HepG2 (cell line): ENCODE results near the gene MFSD6. TPM values are rescaled to one million over a fixed set of nuclear protein-coding genes. Genes with fewer than 3 reads are reported as not detected.

Experiments
- ATAC-seq: fragments of 200-7000 bp; cut with Tn5 transposase; 3 replicates; pipeline ENCODE4 v1.9.1; 2020; ENCODE audit warnings: mild to moderate bottlenecking, moderate library complexity
- BruUV-seq: library from RNA; stranded (reverse); fragments of 400-500 nt; replicated peaks from 2 replicates; lab custom pipeline; 2021; lab: Mats Ljungman, UMichigan
- CTCF ChIA-PET: fragments of 300-600 bp; formaldehyde crosslinking; extraction: SDS; loops from one replicate; lab custom pipeline; 2021; ENCODE audit warnings: low total read pairs, inconsistent platforms, low intra/inter-chr PET ratio; lab: Yijun Ruan, JAX
- POLR2A ChIA-PET: fragments of 350-600 bp; sonication (Branson Sonifier 250); formaldehyde crosslinking; loops from one replicate; lab custom pipeline; 2020; ENCODE audit warnings: antibody characterized with exemption, inconsistent platforms; lab: Yijun Ruan, JAX
- DNase-seq: peaks from one replicate; pipeline ENCODE4 v3.0.0-alpha.2; 2015; ENCODE audit warnings: low spot score
- FAIRE-seq: peaks from 3 replicates; lab custom pipeline; 2011; peaks lifted over from hg19 to GRCh38; lab: Jason Lieb, UNC
- H2AFZ ChIP-seq: one replicate; pipeline ENCODE4 v1.6.1; 2011; ENCODE audit warnings: low read length, inconsistent platforms
- H3K27ac ChIP-seq: fragments of 300-600 bp; 3 replicates; pipeline ENCODE4 v1.8.0; 2011; ENCODE audit warnings: mixed run types, mild to moderate bottlenecking, mixed read lengths, low read length, inconsistent platforms; ENCODE audit not compliant: insufficient read depth; ENCODE audit errors: extremely low read length
- H3K27me3 ChIP-seq, 2 experiments: fragments of 200-600 bp in 1 of 2; 2 replicates in 1 of 2; 3 replicates in 1 of 2; pipeline versions ENCODE4 v1.6.0 to v1.8.0; 2011; ENCODE audit warnings: low read length in 2 of 2, mild to moderate bottlenecking in 2 of 2, moderate library complexity in 2 of 2, inconsistent platforms in 1 of 2; ENCODE audit not compliant: insufficient read depth in 2 of 2, control insufficient read depth in 1 of 2
- H3K36me3 ChIP-seq, 2 experiments: fragments of 200-600 bp in 1 of 2; replicated peaks in 1 of 2; 2 replicates in 1 of 2; 3 replicates in 1 of 2; pipeline versions ENCODE4 v1.5.1 to v1.8.0; 2011; ENCODE audit warnings: low read length in 2 of 2, inconsistent platforms in 1 of 2; ENCODE audit not compliant: insufficient read depth in 2 of 2, control insufficient read depth in 1 of 2
- H3K4me1 ChIP-seq: 2 replicates; pipeline ENCODE4 v1.5.1; 2012; ENCODE audit warnings: low read length, inconsistent platforms; ENCODE audit not compliant: insufficient read depth
- H3K4me2 ChIP-seq: 2 replicates; pipeline ENCODE4 v1.6.0; 2011; ENCODE audit warnings: low read depth, low read length, inconsistent platforms
- H3K4me3 ChIP-seq, 3 experiments: fragments of 200-600 bp in 1 of 3; sonication (generic), shearing (Covaris generic) in 1 of 3; replicated peaks in 1 of 3; 2 replicates each; pipeline ENCODE4 v1.5.1; 2011 to 2016; ENCODE audit warnings: low read length in 3 of 3, inconsistent platforms in 2 of 3, low read depth in 2 of 3, mild to moderate bottlenecking in 2 of 3, control low read depth in 1 of 3, mixed read lengths in 1 of 3; ENCODE audit not compliant: insufficient read depth in 1 of 3
- H3K79me2 ChIP-seq: one replicate; pipeline ENCODE4 v1.6.1; 2011; ENCODE audit warnings: low read length, inconsistent platforms; ENCODE audit not compliant: insufficient read depth
- H3K9ac ChIP-seq: 2 replicates; pipeline ENCODE4 v1.6.0; 2011; ENCODE audit warnings: mild to moderate bottlenecking, low read depth, low read length, inconsistent platforms; ENCODE audit not compliant: insufficient read depth
- H3K9me3 ChIP-seq: 2 replicates; pipeline ENCODE4 v1.5.1; 2012; ENCODE audit warnings: mild to moderate bottlenecking, low read length
- H4K20me1 ChIP-seq: 2 replicates; pipeline ENCODE4 v1.6.0; 2011; ENCODE audit warnings: inconsistent platforms, mild to moderate bottlenecking, low read length, moderate library complexity; ENCODE audit not compliant: insufficient read depth
- POGZ ChIP-seq: sonication (generic); formaldehyde crosslinking; IDR thresholded peaks from 2 replicates; pipeline ENCODE4 v1.4.0; 2020; ENCODE audit warnings: mild to moderate bottlenecking, missing genetic modification reagents
- RFX1 ChIP-seq: fragments of 450-650 bp; IDR thresholded peaks from 2 replicates; pipeline ENCODE4 v1.6.1; 2017
- SP5 ChIP-seq: IDR thresholded peaks from 2 replicates; pipeline ENCODE4 v1.6.1; 2016; ENCODE audit warnings: low read depth, borderline replicate concordance
- ZNF180 ChIP-seq: sonication (generic); formaldehyde crosslinking; IDR thresholded peaks from 2 replicates; pipeline ENCODE4 v1.4.0; 2020; ENCODE audit warnings: low read depth, missing genetic modification reagents, borderline replicate concordance
- ZNF512B ChIP-seq: sonication (generic); formaldehyde crosslinking; IDR thresholded peaks from 2 replicates; pipeline ENCODE4 v1.5.1; 2020; ENCODE audit warnings: missing genetic modification reagents, mild to moderate bottlenecking, borderline replicate concordance
- ZNF547 ChIP-seq: sonication (generic); formaldehyde crosslinking; IDR thresholded peaks from 2 replicates; pipeline ENCODE4 v1.5.1; 2020; ENCODE audit warnings: mild to moderate bottlenecking, missing genetic modification reagents
- ZNF614 ChIP-seq: IDR thresholded peaks from 2 replicates; pipeline ENCODE4 v1.6.1; 2018; ENCODE audit warnings: missing biosample characterization, missing genetic modification reagents, inconsistent platforms, borderline replicate concordance
- WGBS: methylation state at CpG from one replicate; pipeline ENCODE4 v1.1.6; 2017; ENCODE audit warnings: low lambda C conversion rate; 5-methylcytosine and 5-hydroxymethylcytosine counted together
- in situ Hi-C: cut with HindIII; loops from 2 replicates; pipeline ENCODE4 v1.10.0; 2017; ENCODE audit warnings: low pct_unique_long_range_greater_than_20kb; ENCODE audit not compliant: extremely low pct_ligation_motif_present
- intact Hi-C: fragments of 100-400 bp; cut with micrococcal nuclease; formaldehyde crosslinking; loops from one replicate; pipeline ENCODE4 v1.10.0; 2022; ENCODE audit not compliant: unreplicated experiment
- polyA plus RNA-seq, 8 experiments: library from polyadenylated mRNA; depleted of rRNA in 3 of 8; stranded (reverse) in 7 of 8; unstranded in 1 of 8; fragments of >200 nt; fragmentation: Illumina TruSeq in 4 of 8; extraction: Trizol in 4 of 8; gene quantifications; 2 replicates each; pipeline versions ENCODE4 v1.2.1 to v1.2.3, GENCODE V29; 2011 to 2016; ENCODE audit warnings: low read depth in 4 of 8, missing spikeins in 1 of 8, mixed read lengths in 1 of 8; ENCODE audit not compliant: insufficient read depth in 1 of 8
- total RNA-seq, 5 experiments: library from RNA; depleted of rRNA; stranded (reverse); fragments of >200 nt; fragmentation: Illumina TruSeq; extraction: Trizol; gene quantifications; 2 replicates each; pipeline ENCODE4 v1.2.3, GENCODE V29; 2016; ENCODE audit warnings: low read depth in 1 of 5
- TF ChIP-seq, protein P1 (sequence below): sonication (generic); formaldehyde crosslinking; IDR thresholded peaks from 2 replicates; pipeline ENCODE4 v1.4.0; 2020; ENCODE audit warnings: missing genetic modification reagents, borderline replicate concordance

The MFSD6 gene
- total and polyA plus RNA-seq, 2 of the 13 experiments (the other 11 are each of a cell fraction or from before 2014, with no cell fraction given), result 0.92 to 1.4 TPM

DNA sequence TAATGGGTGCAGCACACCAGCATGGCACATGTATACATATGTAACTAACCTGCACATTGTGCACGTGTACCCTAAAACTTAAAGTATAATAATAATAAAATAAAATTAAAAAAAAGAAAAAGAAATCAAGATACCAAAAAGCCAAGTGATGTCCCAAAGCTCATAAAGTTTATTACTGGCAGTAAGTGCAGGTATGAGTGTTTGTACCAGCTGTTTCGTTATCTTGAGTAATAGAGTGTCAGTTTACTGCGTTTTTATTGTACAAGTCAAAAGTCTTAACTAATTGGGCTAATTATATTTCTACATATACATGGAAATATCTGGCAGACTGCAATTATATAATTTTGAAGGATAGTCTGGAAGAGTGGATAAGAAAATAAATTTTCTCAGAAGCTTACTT lies 41.8 kb downstream of the MFSD6 start:
- FAIRE-seq, result no peak
- TF ChIP-seq ZNF180 (CRISPR knock-in tag) (no peak), ZNF547 (CRISPR knock-in tag) (no peak)
- TF ChIP-seq, all 625 proteins: peak for 0
- in situ Hi-C loops (no loop called here), intact Hi-C loops (no loop called here)
- H3K9ac ChIP-seq, result no peak overlapping the region
- DNase-seq, result no peak
- 77% methylated on average over 3 of the region's 3 CpGs for WGBS
- H3K79me2 ChIP-seq, result no peaks in the 10 kb centered on the region
- H3K4me3 ChIP-seq, result no peak overlapping the region
- POLR2A ChIA-PET, result no interaction called here
- H3K27me3 ChIP-seq, result no peaks in the 10 kb centered on the region
- no peaks in the 10 kb centered on the region for H3K36me3 ChIP-seq
- CTCF ChIA-PET, result no interaction called here
- no peak overlapping the region for H2AFZ ChIP-seq
- no peaks in the 10 kb centered on the region for H4K20me1 ChIP-seq
- BruUV-seq, result no TSS peak
- ATAC-seq, result no peak
- no peaks in the 10 kb centered on the region for H3K4me1 ChIP-seq
- H3K27ac ChIP-seq, result no peak overlapping the region
- H3K9me3 ChIP-seq, result no peaks in the 10 kb centered on the region
- no peak overlapping the region for H3K4me2 ChIP-seq

DNA sequence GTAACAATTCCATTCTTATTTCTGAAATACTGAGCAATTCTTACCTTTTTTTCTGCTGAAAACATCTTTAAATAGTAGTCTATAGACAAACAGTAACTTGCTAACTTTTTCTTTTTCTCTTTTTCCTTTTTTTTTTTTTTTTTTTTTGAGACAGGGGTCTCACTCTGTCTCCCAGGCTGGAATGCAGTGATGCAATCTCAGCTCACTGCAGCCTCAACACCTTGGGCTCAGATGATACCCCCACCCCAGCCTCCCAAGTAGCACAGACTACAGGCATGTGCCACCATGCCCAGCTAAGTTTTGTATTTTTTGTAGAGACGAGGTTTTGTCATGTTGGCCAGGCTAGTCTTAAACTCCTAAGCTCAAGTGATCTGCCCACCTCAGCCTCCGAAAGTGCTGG lies 42.2 kb downstream of the MFSD6 start:
- Histone ChIP-seq H3K79me2 (no peaks in the 10 kb centered on the region), H3K27me3 (no peaks in the 10 kb centered on the region), H3K4me1 (no peaks in the 10 kb centered on the region), H3K9me3 (no peaks in the 10 kb centered on the region), H3K4me3 (no peak overlapping the region), H3K36me3 (no peaks in the 10 kb centered on the region), H4K20me1 (no peaks in the 10 kb centered on the region), H3K4me2 (no peak overlapping the region), H2AFZ (no peak overlapping the region), H3K9ac (no peak overlapping the region), H3K27ac (no peak overlapping the region)
- 72% methylated on average over 2 of the region's 2 CpGs for WGBS
- intact Hi-C loops, result no loop called here
- TF ChIP-seq RFX1, result no peak
- no peak for TF ChIP-seq POGZ (CRISPR knock-in tag)
- TF ChIP-seq ZNF512B (CRISPR knock-in tag), result no peak
- no peak for TF ChIP-seq ZNF614
- TF ChIP-seq SP5 (CRISPR knock-in tag), result no peak
- TF ChIP-seq, protein P1, sequence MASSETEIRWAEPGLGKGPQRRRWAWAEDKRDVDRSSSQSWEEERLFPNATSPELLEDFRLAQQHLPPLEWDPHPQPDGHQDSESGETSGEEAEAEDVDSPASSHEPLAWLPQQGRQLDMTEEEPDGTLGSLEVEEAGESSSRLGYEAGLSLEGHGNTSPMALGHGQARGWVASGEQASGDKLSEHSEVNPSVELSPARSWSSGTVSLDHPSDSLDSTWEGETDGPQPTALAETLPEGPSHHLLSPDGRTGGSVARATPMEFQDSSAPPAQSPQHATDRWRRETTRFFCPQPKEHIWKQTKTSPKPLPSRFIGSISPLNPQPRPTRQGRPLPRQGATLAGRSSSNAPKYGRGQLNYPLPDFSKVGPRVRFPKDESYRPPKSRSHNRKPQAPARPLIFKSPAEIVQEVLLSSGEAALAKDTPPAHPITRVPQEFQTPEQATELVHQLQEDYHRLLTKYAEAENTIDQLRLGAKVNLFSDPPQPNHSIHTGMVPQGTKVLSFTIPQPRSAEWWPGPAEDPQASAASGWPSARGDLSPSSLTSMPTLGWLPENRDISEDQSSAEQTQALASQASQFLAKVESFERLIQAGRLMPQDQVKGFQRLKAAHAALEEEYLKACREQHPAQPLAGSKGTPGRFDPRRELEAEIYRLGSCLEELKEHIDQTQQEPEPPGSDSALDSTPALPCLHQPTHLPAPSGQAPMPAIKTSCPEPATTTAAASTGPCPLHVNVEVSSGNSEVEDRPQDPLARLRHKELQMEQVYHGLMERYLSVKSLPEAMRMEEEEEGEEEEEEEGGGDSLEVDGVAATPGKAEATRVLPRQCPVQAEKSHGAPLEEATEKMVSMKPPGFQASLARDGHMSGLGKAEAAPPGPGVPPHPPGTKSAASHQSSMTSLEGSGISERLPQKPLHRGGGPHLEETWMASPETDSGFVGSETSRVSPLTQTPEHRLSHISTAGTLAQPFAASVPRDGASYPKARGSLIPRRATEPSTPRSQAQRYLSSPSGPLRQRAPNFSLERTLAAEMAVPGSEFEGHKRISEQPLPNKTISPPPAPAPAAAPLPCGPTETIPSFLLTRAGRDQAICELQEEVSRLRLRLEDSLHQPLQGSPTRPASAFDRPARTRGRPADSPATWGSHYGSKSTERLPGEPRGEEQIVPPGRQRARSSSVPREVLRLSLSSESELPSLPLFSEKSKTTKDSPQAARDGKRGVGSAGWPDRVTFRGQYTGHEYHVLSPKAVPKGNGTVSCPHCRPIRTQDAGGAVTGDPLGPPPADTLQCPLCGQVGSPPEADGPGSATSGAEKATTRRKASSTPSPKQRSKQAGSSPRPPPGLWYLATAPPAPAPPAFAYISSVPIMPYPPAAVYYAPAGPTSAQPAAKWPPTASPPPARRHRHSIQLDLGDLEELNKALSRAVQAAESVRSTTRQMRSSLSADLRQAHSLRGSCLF (CRISPR knock-in tag), result no peak
- ATAC-seq (no peak), DNase-seq (no peak), FAIRE-seq (no peak)
- in situ Hi-C loops, result no loop called here
- ChIA-PET CTCF (no interaction called here), POLR2A (no interaction called here)
- BruUV-seq, result no TSS peak
